ENCODE results near the gene THOP1. TPM values are rescaled to one million over a fixed set of nuclear protein-coding genes. Genes with fewer than 3 reads are reported as not detected.
A peak's percentile ranks its signal among the peaks of the same experiment; 100 is the strongest.

THOP1 gene
- total and polyA plus RNA-seq, 10 of the 15 experiments (the other 5 are each of a cell fraction or from before 2014, with no cell fraction given) = 1.9 to 270 (median 169) TPM

- no peak overlapping the region for H3K27ac ChIP-seq (ENCODE audit: control insufficient read depth, insufficient read depth)
- no peaks in the 10 kb centered on the region for H3K9me3 ChIP-seq (replicated peaks; ENCODE audit: control insufficient read depth, insufficient read depth, low read length)
- RAD21 ChIA-PET (ENCODE audit: unreplicated experiment) = interaction anchor here (0.9 to 3.5 kb wide), 3 partner anchors 12 to 99 kb away, joined by 3 to 45 read pairs (median 5); no protein-coding TSS in a partner anchor
- no peaks in the 10 kb centered on the region for H3K27me3 ChIP-seq (replicated peaks in 1 of 2; ENCODE audit: control insufficient read depth in 2 of 2, insufficient read depth in 2 of 2, low read length in 1 of 2)
- POLR2A ChIA-PET = no interaction called here
- SMC1A ChIA-PET (ENCODE audit: uncharacterized antibody, unreplicated experiment) = interaction anchor here (3.4 kb wide), 1 partner anchor 99 kb away, joined by 20 read pairs; no protein-coding TSS in a partner anchor
- 0 out of 2 replicates have a peak overlapping the region, but pooled peaks have one; percentile 38 for H3K4me2 ChIP-seq (ENCODE audit: control insufficient read depth, insufficient read depth)
- ATAC-seq = peak; percentile 53
- H3K79me2 ChIP-seq (ENCODE audit: control insufficient read depth, insufficient read depth, low read length) = no peaks in the 10 kb centered on the region
- CTCF ChIA-PET = interaction anchor here (0.6 to 6.0 kb wide), 4 partner anchors 37 to 367 kb away, joined by 3 to 125 read pairs (median 3); no protein-coding TSS in a partner anchor
- FAIRE-seq = no peak
- intact Hi-C loops (cut with micrococcal nuclease; ENCODE audit: unreplicated experiment) (loop anchor here (5.0 to 10.0 kb wide), 3 partner anchors 35 to 283 kb away; partner anchors contain the start of genes GNG7 and SGTA), in situ Hi-C loops (cut with MboI) (loop anchor here (5.0 kb wide), 1 partner anchor 100 kb away; no protein-coding TSS in a partner anchor)
- peak; percentile 42 for DNase-seq (ENCODE audit: low read depth, low spot score)
- no peak overlapping the region for H2AFZ ChIP-seq (ENCODE audit: control insufficient read depth, low read depth, low read length)
- H3K36me3 ChIP-seq (ENCODE audit: control insufficient read depth in 2 of 2, insufficient read depth in 2 of 2, low read length in 1 of 2) = no peaks in the 10 kb centered on the region
- H3K9ac ChIP-seq (ENCODE audit: control insufficient read depth, insufficient read depth, low read length) = no peak overlapping the region
- H3K4me1 ChIP-seq (ENCODE audit: control insufficient read depth, insufficient read depth, low read length) = peaks cover 17% of the 10 kb centered on the region
- WGBS (ENCODE audit: insufficient coverage, insufficient replicate concordance, low lambda C conversion rate, missing lambda C conversion rate) = under 1% methylated on average over 7 of the region's 7 CpGs
- no peaks in the 10 kb centered on the region for H4K20me1 ChIP-seq (ENCODE audit: control insufficient read depth, insufficient read depth)
- BruUV-seq (replicated peaks) = no TSS peak
- H3K4me3 ChIP-seq = no peak overlapping the region; the same call in 1 of the 2 replicates
- TF ChIP-seq ZBTB40 (IDR thresholded peaks at IDR 0.05; ENCODE audit: borderline replicate concordance) (peak; percentile 86), ZBTB4 (CRISPR knock-in tag; IDR thresholded peaks at IDR 0.05) (no peak), TBL1XR1 (IDR thresholded peaks at IDR 0.05; ENCODE audit: low read depth, low read length) (peak; percentile 39; the same call in 1 of the 2 replicates), CREB1 (IDR thresholded peaks at IDR 0.05; ENCODE audit: low read depth) (no peak), MAX (IDR thresholded peaks at IDR 0.05; ENCODE audit: low read depth, low read length) (no peak), NFYA (IDR thresholded peaks at IDR 0.05; ENCODE audit: borderline replicate concordance, low read depth, low read length) (no peak), BHLHE40 (IDR thresholded peaks at IDR 0.05; ENCODE audit: borderline replicate concordance in 1 of 2, low read depth in 2 of 2, low read length in 1 of 2) (no peak), SP1 (IDR thresholded peaks at IDR 0.05; ENCODE audit: low read depth, low read length) (no peak), ZZZ3 (IDR thresholded peaks at IDR 0.05; ENCODE audit: control insufficient read depth, insufficient read length, low read depth) (no peak), ESRRA (IDR thresholded peaks at IDR 0.05; ENCODE audit: low read length) (no peak), MEF2B (IDR thresholded peaks at IDR 0.05; ENCODE audit: partially characterized antibody, poor library complexity, severe bottlenecking) (peak; percentile 62), RUNX3 (IDR thresholded peaks at IDR 0.05; ENCODE audit: low read length) (peak; percentile 33; the same call in 1 of the 2 replicates), FOXM1 (IDR thresholded peaks at IDR 0.05; ENCODE audit: low read depth, low read length) (no peak), IKZF1 (conservative IDR thresholded peaks at IDR 0.05) (no peak), PAX8 (IDR thresholded peaks at IDR 0.05) (no peak), ZBED1 (IDR thresholded peaks at IDR 0.05; ENCODE audit: borderline replicate concordance) (no peak), ZNF24 (IDR thresholded peaks at IDR 0.05) (no peak)
Measured at GRCh38 chr19:2747349-2747748, 38.0 kb upstream of the THOP1 start.

Data from GM12878 (cell line).